ENCODE results near the gene EML4. TPM values are rescaled to one million over a fixed set of nuclear protein-coding genes. Genes with fewer than 3 reads are reported as not detected.

The EML4 gene
- total and polyA plus RNA-seq, 2 of the 13 experiments (the other 11 are each of a cell fraction or from before 2014, with no cell fraction given) = 243 to 476 TPM

- TF ChIP-seq, protein P1, sequence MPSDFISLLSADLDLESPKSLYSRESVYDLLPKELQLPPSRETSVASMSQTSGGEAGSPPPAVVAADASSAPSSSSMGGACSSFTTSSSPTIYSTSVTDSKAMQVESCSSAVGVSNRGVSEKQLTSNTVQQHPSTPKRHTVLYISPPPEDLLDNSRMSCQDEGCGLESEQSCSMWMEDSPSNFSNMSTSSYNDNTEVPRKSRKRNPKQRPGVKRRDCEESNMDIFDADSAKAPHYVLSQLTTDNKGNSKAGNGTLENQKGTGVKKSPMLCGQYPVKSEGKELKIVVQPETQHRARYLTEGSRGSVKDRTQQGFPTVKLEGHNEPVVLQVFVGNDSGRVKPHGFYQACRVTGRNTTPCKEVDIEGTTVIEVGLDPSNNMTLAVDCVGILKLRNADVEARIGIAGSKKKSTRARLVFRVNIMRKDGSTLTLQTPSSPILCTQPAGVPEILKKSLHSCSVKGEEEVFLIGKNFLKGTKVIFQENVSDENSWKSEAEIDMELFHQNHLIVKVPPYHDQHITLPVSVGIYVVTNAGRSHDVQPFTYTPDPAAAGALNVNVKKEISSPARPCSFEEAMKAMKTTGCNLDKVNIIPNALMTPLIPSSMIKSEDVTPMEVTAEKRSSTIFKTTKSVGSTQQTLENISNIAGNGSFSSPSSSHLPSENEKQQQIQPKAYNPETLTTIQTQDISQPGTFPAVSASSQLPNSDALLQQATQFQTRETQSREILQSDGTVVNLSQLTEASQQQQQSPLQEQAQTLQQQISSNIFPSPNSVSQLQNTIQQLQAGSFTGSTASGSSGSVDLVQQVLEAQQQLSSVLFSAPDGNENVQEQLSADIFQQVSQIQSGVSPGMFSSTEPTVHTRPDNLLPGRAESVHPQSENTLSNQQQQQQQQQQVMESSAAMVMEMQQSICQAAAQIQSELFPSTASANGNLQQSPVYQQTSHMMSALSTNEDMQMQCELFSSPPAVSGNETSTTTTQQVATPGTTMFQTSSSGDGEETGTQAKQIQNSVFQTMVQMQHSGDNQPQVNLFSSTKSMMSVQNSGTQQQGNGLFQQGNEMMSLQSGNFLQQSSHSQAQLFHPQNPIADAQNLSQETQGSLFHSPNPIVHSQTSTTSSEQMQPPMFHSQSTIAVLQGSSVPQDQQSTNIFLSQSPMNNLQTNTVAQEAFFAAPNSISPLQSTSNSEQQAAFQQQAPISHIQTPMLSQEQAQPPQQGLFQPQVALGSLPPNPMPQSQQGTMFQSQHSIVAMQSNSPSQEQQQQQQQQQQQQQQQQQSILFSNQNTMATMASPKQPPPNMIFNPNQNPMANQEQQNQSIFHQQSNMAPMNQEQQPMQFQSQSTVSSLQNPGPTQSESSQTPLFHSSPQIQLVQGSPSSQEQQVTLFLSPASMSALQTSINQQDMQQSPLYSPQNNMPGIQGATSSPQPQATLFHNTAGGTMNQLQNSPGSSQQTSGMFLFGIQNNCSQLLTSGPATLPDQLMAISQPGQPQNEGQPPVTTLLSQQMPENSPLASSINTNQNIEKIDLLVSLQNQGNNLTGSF (CRISPR knock-in tag; IDR thresholded peaks at IDR 0.05) = no peak
- no peak for TF ChIP-seq TGIF2 (CRISPR knock-in tag; IDR thresholded peaks at IDR 0.05)
- no peak for TF ChIP-seq HMGXB3 (CRISPR knock-in tag; IDR thresholded peaks at IDR 0.05; ENCODE audit: borderline replicate concordance)
- no peak for TF ChIP-seq ZSCAN12 (CRISPR knock-in tag; IDR thresholded peaks at IDR 0.05)
- TF ChIP-seq ZNF143 (CRISPR knock-in tag; IDR thresholded peaks at IDR 0.05) = no peak
- TF ChIP-seq ZNF124 (CRISPR knock-in tag; IDR thresholded peaks at IDR 0.05) = no peak
- no peak for TF ChIP-seq JDP2 (CRISPR knock-in tag; IDR thresholded peaks at IDR 0.05; ENCODE audit: borderline replicate concordance)
- no peak for TF ChIP-seq FOXO1 (CRISPR knock-in tag; IDR thresholded peaks at IDR 0.05)
- TF ChIP-seq PAWR (CRISPR knock-in tag; IDR thresholded peaks at IDR 0.05; ENCODE audit: borderline replicate concordance) = no peak
- no peak for TF ChIP-seq RCOR2 (CRISPR knock-in tag; IDR thresholded peaks at IDR 0.05)
- TF ChIP-seq ZNF614 (CRISPR knock-in tag; IDR thresholded peaks at IDR 0.05; ENCODE audit: borderline replicate concordance) = peak; percentile 5; the same call in 1 of the 2 replicates
- no peak for TF ChIP-seq HMG20A (CRISPR knock-in tag; IDR thresholded peaks at IDR 0.05; ENCODE audit: borderline replicate concordance)
- no peak for TF ChIP-seq MIXL1 (CRISPR knock-in tag; IDR thresholded peaks at IDR 0.05)
- no peak for TF ChIP-seq ZNF234 (CRISPR knock-in tag; conservative IDR thresholded peaks at IDR 0.05)
- 0 out of 2 replicates have a peak, but pooled peaks have one; percentile 18 for TF ChIP-seq ZNF788 (CRISPR knock-in tag; IDR thresholded peaks at IDR 0.05; ENCODE audit: borderline replicate concordance)
- TF ChIP-seq ZNF354B (CRISPR knock-in tag; IDR thresholded peaks at IDR 0.05) = no peak
- TF ChIP-seq ZNF275 (CRISPR knock-in tag; IDR thresholded peaks at IDR 0.05; ENCODE audit: borderline replicate concordance) = no peak
- TF ChIP-seq TCF7L2 (IDR thresholded peaks at IDR 0.05; ENCODE audit: low read depth, low read length) = no peak
- TF ChIP-seq SMAD1 (CRISPR knock-in tag; IDR thresholded peaks at IDR 0.05; ENCODE audit: borderline replicate concordance, low read depth) = no peak
Measured at GRCh38 chr2:42342795-42343241, 173.7 kb downstream of the EML4 start (continued).

Measured in HepG2 (cell line).